Transverse colon (tissue), 4 donors: ENCODE measurements around the gene ZMAT2.
"Not testable (repeated sequence)": the region's sequence is repeated elsewhere in the genome, so short reads cannot be mapped to it uniquely, and the experiment has no call there.

Source experiments
- CTCF ChIP-seq, 5 experiments: fragments of 200-600 bp in 3 of 5; fragments of 450-650 bp in 2 of 5; sonication (generic) in 3 of 5; IDR thresholded peaks; 1 replicate in 2 of 5; 2 replicates in 3 of 5; pipeline ENCODE4 v1.5.1; 2016 to 2017; ENCODE audit warnings: antibody characterized with exemption in 5 of 5, inconsistent platforms in 3 of 5, mild to moderate bottlenecking in 2 of 5, moderate library complexity in 1 of 5
- POLR2A ChIP-seq: fragments of 450-650 bp; IDR thresholded peaks from one replicate; pipeline ENCODE4 v1.6.1; 2016; ENCODE audit warnings: antibody characterized with exemption, mild to moderate bottlenecking, moderate library complexity
- POLR2AphosphoS5 ChIP-seq, 3 donors: sonication (generic); formaldehyde crosslinking; IDR thresholded peaks; one replicate each; pipeline ENCODE4 v1.6.1; 2016; ENCODE audit warnings: antibody characterized with exemption in 3 of 3

- TF ChIP-seq POLR2A; CTCF (IDR thresholded peaks at IDR 0.05); POLR2AphosphoS5 (IDR thresholded peaks at IDR 0.05): not testable (repeated sequence)
Observed at GRCh38 chr5:140720738-140721137, 20.5 kb downstream of the ZMAT2 start.
